RWPE2 (cell line): Measurements from ENCODE around the gene JAK3.
"Not testable (repeated sequence)": the region's sequence is repeated elsewhere in the genome, so short reads cannot be mapped to it uniquely, and the experiment has no call there.

Source experiments
- ATAC-seq: fragments of 200-7000 bp; cut with Tn5 transposase; 3 replicates; pipeline ENCODE4 v1.9.1; 2021; ENCODE audit warnings: low read depth
- DNase-seq: peaks from one replicate; pipeline ENCODE4 v3.0.0-alpha.2; 2020; ENCODE audit warnings: low spot score
- H3K27ac ChIP-seq: fragments of 450-650 bp; 2 replicates; pipeline ENCODE4 v1.5.1; 2017; ENCODE audit warnings: mild to moderate bottlenecking; ENCODE audit not compliant: poor library complexity, severe bottlenecking
- H3K27me3 ChIP-seq: fragments of 250-450 bp; sonication (Bioruptor Pico); 2 replicates; pipeline ENCODE4 v1.5.1; 2021; ENCODE audit warnings: mild to moderate bottlenecking, moderate library complexity; ENCODE audit not compliant: insufficient read depth, poor library complexity, severe bottlenecking
- H3K36me3 ChIP-seq: fragments of 250-450 bp; sonication (Bioruptor Pico); 2 replicates; pipeline ENCODE4 v1.5.1; 2020; ENCODE audit warnings: low read depth, mild to moderate bottlenecking, moderate library complexity
- H3K4me1 ChIP-seq: fragments of 250-450 bp; sonication (Bioruptor Pico); 2 replicates; pipeline ENCODE4 v1.5.1; 2021; ENCODE audit warnings: mild to moderate bottlenecking, moderate library complexity; ENCODE audit not compliant: insufficient read depth, poor library complexity, severe bottlenecking
- H3K4me3 ChIP-seq: fragments of 250-450 bp; sonication (Bioruptor Pico); 2 replicates; pipeline ENCODE4 v1.5.1; 2021; ENCODE audit warnings: mild to moderate bottlenecking, moderate library complexity; ENCODE audit not compliant: severe bottlenecking
- H3K9me3 ChIP-seq: fragments of 250-450 bp; sonication (Bioruptor Pico); 2 replicates; pipeline ENCODE4 v1.5.1; 2021; ENCODE audit warnings: mild to moderate bottlenecking, moderate library complexity; ENCODE audit not compliant: severe bottlenecking
- CTCF ChIP-seq: fragments of 450-650 bp; IDR thresholded peaks from one replicate; pipeline ENCODE4 v1.5.1; 2017; ENCODE audit warnings: mild to moderate bottlenecking, moderate library complexity; ENCODE audit not compliant: poor library complexity, severe bottlenecking

JAK3 gene

GRCh38 chr19:17847538-17848366, at the start of gene JAK3:
JAK3 (minus strand) TSS chr19:17847982; CDS start chr19:17844417, 3,565 bp downstream.
- ATAC-seq: no peak

GRCh38 chr19:17893766-17894165, 46.0 kb upstream of the JAK3 start:
- no peaks in the 10 kb centered on the region for H3K4me1 ChIP-seq
- H3K27me3 ChIP-seq: no peaks in the 10 kb centered on the region
- TF ChIP-seq CTCF: no peak
- ATAC-seq (no peak), DNase-seq (no peak)
- H3K9me3 ChIP-seq: no peaks in the 10 kb centered on the region
- H3K4me3 ChIP-seq: no peak overlapping the region
- H3K36me3 ChIP-seq: no peaks in the 10 kb centered on the region
- no peak overlapping the region for H3K27ac ChIP-seq

More at GRCh38 chr19:17847538-17848366, at the start of gene JAK3:
- Histone ChIP-seq H3K9me3 (no peaks in the 10 kb centered on the region), H3K36me3 (no peaks in the 10 kb centered on the region), H3K27ac (no peak within 1 kb of the TSS), H3K4me1 (peaks cover 10% of the 10 kb centered on the region), H3K27me3 (no peaks in the 10 kb centered on the region), H3K4me3 (no peak within 1 kb of the TSS)
- no peak for DNase-seq
- TF ChIP-seq CTCF: no peak

GRCh38 chr19:17889609-17890214, 41.9 kb upstream of the JAK3 start:
- TF ChIP-seq CTCF: no peak
- DNase-seq: no peak
- ATAC-seq: peak; percentile 69
- H3K27me3 ChIP-seq: no peaks in the 10 kb centered on the region
- no peaks in the 10 kb centered on the region for H3K9me3 ChIP-seq
- H3K36me3 ChIP-seq: no peaks in the 10 kb centered on the region
- no peak overlapping the region for H3K4me3 ChIP-seq
- no peak overlapping the region for H3K27ac ChIP-seq
- no peaks in the 10 kb centered on the region for H3K4me1 ChIP-seq

GRCh38 chr19:17888260-17888659, 40.5 kb upstream of the JAK3 start:
- H3K9me3 ChIP-seq: no peaks in the 10 kb centered on the region
- DNase-seq (no peak), ATAC-seq (no peak)
- no peaks in the 10 kb centered on the region for H3K27me3 ChIP-seq
- no peaks in the 10 kb centered on the region for H3K36me3 ChIP-seq
- H3K4me1 ChIP-seq: no peaks in the 10 kb centered on the region
- no peak for TF ChIP-seq CTCF
- H3K27ac ChIP-seq: no peak overlapping the region
- no peak overlapping the region for H3K4me3 ChIP-seq

GRCh38 chr19:17887221-17887620, 39.4 kb upstream of the JAK3 start:
- not testable (repeated sequence) for H3K27me3 ChIP-seq, H3K27ac ChIP-seq, H3K4me1 ChIP-seq, H3K9me3 ChIP-seq, H3K4me3 ChIP-seq, ATAC-seq, H3K36me3 ChIP-seq, DNase-seq
